GM12878 (cell line): ENCODE results near the gene MLST8. TPM values are rescaled to one million over a fixed set of nuclear protein-coding genes. Genes with fewer than 3 reads are reported as not detected.

Experiments
- ATAC-seq: fragments of 200-7000 bp; cut with Tn5 transposase; 3 replicates; pipeline ENCODE4 v1.9.1; 2020; ENCODE audit warnings: mild to moderate bottlenecking, moderate library complexity
- BruUV-seq: library from RNA; stranded (reverse); fragments of 400-500 nt; replicated peaks from 2 replicates; lab custom pipeline; 2021; lab: Mats Ljungman, UMichigan
- CTCF ChIA-PET: fragments of 300-600 bp; sonication (Branson Sonifier 250); formaldehyde crosslinking; extraction: SDS; loops from one replicate; lab custom pipeline; 2021; ENCODE audit warnings: inconsistent platforms; lab: Yijun Ruan, JAX
- POLR2A ChIA-PET: fragments of 350-600 bp; formaldehyde crosslinking; extraction: SDS; loops from one replicate; lab custom pipeline; 2021; ENCODE audit warnings: inconsistent platforms; lab: Charles Lee
- RAD21 ChIA-PET: fragments of 300-600 bp; sonication (Branson Sonifier 250); formaldehyde crosslinking; loops from one replicate; lab custom pipeline; 2023; ENCODE audit warnings: antibody characterized with exemption; ENCODE audit not compliant: unreplicated experiment; lab: Charles Lee
- SMC1A ChIA-PET: fragments of 300-600 bp; sonication (Branson Sonifier 250); formaldehyde crosslinking; loops from one replicate; lab custom pipeline; 2023; ENCODE audit not compliant: unreplicated experiment, uncharacterized antibody; lab: Charles Lee
- DNase-seq: peaks from one replicate; pipeline ENCODE4 v3.0.0-alpha.2; 2011; ENCODE audit warnings: low read depth, low spot score
- FAIRE-seq: peaks from 3 replicates; lab custom pipeline; 2011; peaks lifted over from hg19 to GRCh38; lab: Jason Lieb, UNC
- H2AFZ ChIP-seq: 2 replicates; pipeline ENCODE4 v1.6.0; 2011; ENCODE audit warnings: low read depth, low read length, control low read depth; ENCODE audit not compliant: control insufficient read depth
- H3K27ac ChIP-seq: 2 replicates; pipeline ENCODE4 v1.5.1; 2011; ENCODE audit warnings: control low read depth; ENCODE audit not compliant: control insufficient read depth, insufficient read depth
- H3K27me3 ChIP-seq, 2 experiments: replicated peaks in 1 of 2; 2 replicates each; pipeline versions ENCODE4 v1.6.0 to v1.6.1; 2011; ENCODE audit warnings: low read length in 1 of 2; ENCODE audit not compliant: control insufficient read depth in 2 of 2, insufficient read depth in 2 of 2
- H3K36me3 ChIP-seq, 2 experiments: 2 replicates each; pipeline ENCODE4 v1.5.1; 2011; ENCODE audit warnings: low read length in 1 of 2; ENCODE audit not compliant: control insufficient read depth in 2 of 2, insufficient read depth in 2 of 2
- H3K4me1 ChIP-seq: 2 replicates; pipeline ENCODE4 v1.6.1; 2011; ENCODE audit warnings: mild to moderate bottlenecking, low read length, moderate library complexity, mixed read lengths; ENCODE audit not compliant: control insufficient read depth, insufficient read depth
- H3K4me2 ChIP-seq: 2 replicates; pipeline ENCODE4 v1.6.0; 2011; ENCODE audit warnings: control low read depth; ENCODE audit not compliant: control insufficient read depth, insufficient read depth
- H3K4me3 ChIP-seq: fragments of 200-600 bp; sonication (generic); 2 replicates; pipeline ENCODE4 v1.5.1; 2016
- H3K79me2 ChIP-seq: 2 replicates; pipeline ENCODE4 v1.6.0; 2011; ENCODE audit warnings: low read length; ENCODE audit not compliant: control insufficient read depth, insufficient read depth
- H3K9ac ChIP-seq: 2 replicates; pipeline ENCODE4 v1.8.0; 2011; ENCODE audit warnings: low read length, control low read depth, mixed read lengths; ENCODE audit not compliant: control insufficient read depth, insufficient read depth
- H3K9me3 ChIP-seq: replicated peaks from 3 replicates; pipeline ENCODE4 v1.5.1; 2011; ENCODE audit warnings: mild to moderate bottlenecking, low read length; ENCODE audit not compliant: control insufficient read depth, insufficient read depth
- H4K20me1 ChIP-seq: 2 replicates; pipeline ENCODE4 v1.6.0; 2011; ENCODE audit not compliant: control insufficient read depth, insufficient read depth
- ASH2L ChIP-seq: fragments of 300-600, 200-600 bp; sonication (generic); IDR thresholded peaks from 2 replicates; pipeline ENCODE4 v1.6.1; 2017; ENCODE audit warnings: low read depth, mild to moderate bottlenecking, borderline replicate concordance
- BCL3 ChIP-seq: IDR thresholded peaks from 2 replicates; pipeline ENCODE4 v1.6.1; 2011; ENCODE audit warnings: borderline replicate concordance, low read depth, mild to moderate bottlenecking, moderate library complexity, low read length; ENCODE audit not compliant: insufficient read depth, poor library complexity, severe bottlenecking
- CBX5 ChIP-seq: sonication (generic); IDR thresholded peaks from 2 replicates; pipeline ENCODE4 v1.6.1; 2016; ENCODE audit warnings: low read depth, moderate library complexity, mild to moderate bottlenecking, inconsistent platforms
- HDAC6 ChIP-seq: fragments of 200-600 bp; sonication (generic); IDR thresholded peaks from one replicate; pipeline ENCODE4 v1.8.0; 2017; ENCODE audit warnings: antibody characterized with exemption; ENCODE audit not compliant: unreplicated experiment
- HSF1 ChIP-seq: fragments of 150-350 bp; IDR thresholded peaks from 2 replicates; pipeline ENCODE4 v1.6.1; 2014; ENCODE audit warnings: mild to moderate bottlenecking, low read depth, low read length
- JUNB ChIP-seq: IDR thresholded peaks from 2 replicates; pipeline ENCODE4 v1.6.1; 2016; ENCODE audit warnings: antibody characterized with exemption, mild to moderate bottlenecking
- NKRF ChIP-seq: fragments of 450-650 bp; conservative IDR thresholded peaks from 2 replicates; pipeline ENCODE4 v1.6.1; 2017; ENCODE audit warnings: mild to moderate bottlenecking, moderate library complexity
- POLR2A ChIP-seq: IDR thresholded peaks from 2 replicates; pipeline ENCODE4 v1.6.1; 2011; ENCODE audit warnings: low read depth, mild to moderate bottlenecking, low read length
- POLR2AphosphoS2 ChIP-seq: IDR thresholded peaks from 2 replicates; pipeline ENCODE4 v1.6.1; 2011; ENCODE audit warnings: low read depth, mild to moderate bottlenecking, low read length, improper control_type of control experiment, moderate library complexity
- POU2F2 ChIP-seq: IDR thresholded peaks from 3 replicates; pipeline ENCODE4 v1.6.1; 2011; ENCODE audit warnings: low read depth, mild to moderate bottlenecking, low read length, borderline replicate concordance
- RAD21 ChIP-seq: IDR thresholded peaks from 2 replicates; pipeline ENCODE4 v1.6.1; 2011; ENCODE audit warnings: mild to moderate bottlenecking, low read depth, low read length, moderate library complexity; ENCODE audit not compliant: insufficient read depth
- RBBP5 ChIP-seq: fragments of 200-600 bp; sonication (generic); conservative IDR thresholded peaks from 2 replicates; pipeline ENCODE4 v1.6.1; 2016
- RCOR1 ChIP-seq: conservative IDR thresholded peaks from 2 replicates; pipeline ENCODE4 v1.6.1; 2012; ENCODE audit warnings: low read depth, low read length, improper control_type of control experiment
- SIN3A ChIP-seq: IDR thresholded peaks from 2 replicates; pipeline ENCODE4 v1.6.1; 2012; ENCODE audit warnings: low read depth, low read length, improper control_type of control experiment
- SMAD1 ChIP-seq: fragments of 450-650 bp; IDR thresholded peaks from 2 replicates; pipeline ENCODE4 v1.6.1; 2018; ENCODE audit warnings: mild to moderate bottlenecking, low read depth; ENCODE audit not compliant: partially characterized antibody
- SMAD5 ChIP-seq: IDR thresholded peaks from 2 replicates; pipeline ENCODE4 v1.6.1; 2016; ENCODE audit warnings: antibody characterized with exemption, low read depth
- YY1 ChIP-seq: IDR thresholded peaks from 2 replicates; pipeline ENCODE4 v1.6.1; 2011; ENCODE audit warnings: low read depth, mild to moderate bottlenecking, low read length
- ZNF217 ChIP-seq: fragments of 450-650 bp; IDR thresholded peaks from 2 replicates; pipeline ENCODE4 v1.6.1; 2017; ENCODE audit warnings: antibody characterized with exemption, mild to moderate bottlenecking
- WGBS: methylation state at CpG from one replicate; pipeline ENCODE4 v1.1.6; 2016; ENCODE audit warnings: low lambda C conversion rate; ENCODE audit not compliant: insufficient replicate concordance, insufficient coverage; ENCODE audit errors: missing lambda C conversion rate; 5-methylcytosine and 5-hydroxymethylcytosine counted together
- in situ Hi-C: fragments of 300-500 bp; cut with MboI; formaldehyde crosslinking; loops from 9 replicates; pipeline ENCODE4 v1.14.3; 2018; ENCODE audit warnings: mixed read lengths
- intact Hi-C: fragments of 100-400 bp; cut with micrococcal nuclease; formaldehyde crosslinking; loops from one replicate; pipeline ENCODE4 v1.14.2; 2022; ENCODE audit not compliant: unreplicated experiment
- polyA plus RNA-seq, 11 experiments: library from polyadenylated mRNA; depleted of rRNA in 4 of 11; unstranded in 6 of 11; stranded (reverse) in 5 of 11; fragments of >200 nt; fragmentation: Nextera tagmentation in 4 of 11; fragmentation: Illumina TruSeq in 1 of 11; extraction: Ambion mirVana in 4 of 11; extraction: Trizol in 1 of 11; gene quantifications; 1 replicate in 1 of 11; 2 replicates in 10 of 11; pipeline versions ENCODE4 v1.2.1 to v1.2.3, GENCODE V29; 2011 to 2016; ENCODE audit warnings: inconsistent platforms in 2 of 11, missing spikeins in 2 of 11, low read depth in 1 of 11
- total RNA-seq, 4 experiments: library from RNA; depleted of rRNA in 3 of 4; stranded (reverse); fragments of >200 nt in 3 of 4; fragmentation: Illumina TruSeq in 1 of 4; extraction: Trizol in 1 of 4; gene quantifications; 2 replicates each; pipeline versions ENCODE4 v1.2.1 to v1.2.3, GENCODE V29; 2013 to 2021

MLST8 gene
- total and polyA plus RNA-seq, 10 of the 15 experiments (the other 5 are each of a cell fraction or from before 2014, with no cell fraction given), result 1.0 to 114 (median 64.2) TPM

- no peaks in the 10 kb centered on the region for H3K9me3 ChIP-seq
- H3K4me2 ChIP-seq, result peak within 1 kb of the TSS; percentile 94
- intact Hi-C loops (loop anchor here (2.0 to 5.0 kb wide), 2 partner anchors 29 to 44 kb away; partner anchors contain the start of genes E4F1 and MLST8), in situ Hi-C loops (no loop called here)
- ChIA-PET POLR2A (interaction anchor here (0.8 to 2.5 kb wide), 10 partner anchors 12 to 281 kb away, joined by 3 to 9 read pairs (median 4); partner anchors contain the start of genes CCNF, PGP and TRAF7), CTCF (interaction anchor here (0.6 to 2.5 kb wide), 19 partner anchors 12 to 288 kb away, joined by 3 to 14 read pairs (median 3); partner anchors contain the start of genes ABCA3, CCNF and E4F1), RAD21 (interaction anchor here (0.6 to 2.7 kb wide), 12 partner anchors 18 to 250 kb away, joined by 3 to 14 read pairs (median 4); partner anchors contain the start of genes PGP, PKD1 and TRAF7), SMC1A (interaction anchor here (0.5 to 1.9 kb wide), 12 partner anchors 10 to 287 kb away, joined by 3 to 6 read pairs (median 4); partner anchors contain the start of gene TRAF7)
- H3K9ac ChIP-seq, result peak within 1 kb of the TSS; percentile 80
- H3K27ac ChIP-seq, result peak within 1 kb of the TSS; percentile 76
- H3K4me3 ChIP-seq, result peak within 1 kb of the TSS; percentile 84
- 5% methylated on average over 76 of the region's 88 CpGs for WGBS
- peak; percentile 95 for FAIRE-seq
- peaks cover 13% of the 10 kb centered on the region for H3K4me1 ChIP-seq
- peak; percentile 62 for DNase-seq
- H4K20me1 ChIP-seq, result no peaks in the 10 kb centered on the region
- H3K27me3 ChIP-seq, result no peaks in the 10 kb centered on the region
- peaks cover 10 to 17% of the 10 kb centered on the region in 2 experiments; a peak in 3 of 4 replicates for H3K36me3 ChIP-seq
- no TSS peak for BruUV-seq
- H2AFZ ChIP-seq, result peak within 1 kb of the TSS; percentile 69
- peaks cover 13% of the 10 kb centered on the region for H3K79me2 ChIP-seq
- peak; percentile 97 for ATAC-seq
- peak; percentile 69 for TF ChIP-seq HDAC6
- peak; percentile 36; the same call in 1 of the 2 replicates for TF ChIP-seq POLR2AphosphoS2
- 0 out of 2 replicates have a peak, but pooled peaks have one; percentile 32 for TF ChIP-seq RAD21
- TF ChIP-seq CBX5, result no peak
- peak; percentile 46; the same call in 1 of the 3 replicates for TF ChIP-seq POU2F2
- TF ChIP-seq JUNB, result no peak
- TF ChIP-seq SMAD1, result peak; percentile 71
- TF ChIP-seq ASH2L, result 0 out of 2 replicates have a peak, but pooled peaks have one; percentile 64
- TF ChIP-seq SIN3A, result 0 out of 2 replicates have a peak, but pooled peaks have one; percentile 45
- no peak for TF ChIP-seq RCOR1
- peak; percentile 56; the same call in 1 of the 2 replicates for TF ChIP-seq ZNF217
- peak; percentile 81 for TF ChIP-seq BCL3
- TF ChIP-seq YY1, result peak; percentile 95
- TF ChIP-seq RBBP5, result no peak
- peak; percentile 74; the same call in 1 of the 2 replicates for TF ChIP-seq NKRF
- TF ChIP-seq HSF1, result no peak
- peak; percentile 91 for TF ChIP-seq POLR2A
- peak; percentile 5; the same call in 1 of the 2 replicates for TF ChIP-seq SMAD5
Measured at GRCh38 chr16:2251296-2252111, 46.2 kb downstream of the MLST8 start, which contains the start of gene ECI1. Gene ECI1 (minus strand): TSS chr16:2251587. CDS start chr16:2251566, 21 bp downstream.
